Coronary artery (tissue), 2 donors: ENCODE data around the gene NATD1.

Experiments used
- DNase-seq: peaks from one replicate; pipeline ENCODE4 v3.0.0-alpha.2; 2017; ENCODE audit warnings: low spot score
- H3K27ac ChIP-seq, 2 donors: fragments of 200-600 bp; sonication (generic); one replicate each; pipeline ENCODE4 v1.5.1; 2016 to 2019
- H3K4me3 ChIP-seq: fragments of 200-600 bp; sonication (generic); 2 replicates; pipeline ENCODE4 v1.5.1; 2016; ENCODE audit warnings: mild to moderate bottlenecking, moderate library complexity
- TF ChIP-seq, protein P1 (sequence below): fragments of 200-600 bp; sonication (generic); IDR thresholded peaks from one replicate; pipeline ENCODE4 v1.5.1; 2019; ENCODE audit warnings: antibody characterized with exemption

Gene NATD1

DNA sequence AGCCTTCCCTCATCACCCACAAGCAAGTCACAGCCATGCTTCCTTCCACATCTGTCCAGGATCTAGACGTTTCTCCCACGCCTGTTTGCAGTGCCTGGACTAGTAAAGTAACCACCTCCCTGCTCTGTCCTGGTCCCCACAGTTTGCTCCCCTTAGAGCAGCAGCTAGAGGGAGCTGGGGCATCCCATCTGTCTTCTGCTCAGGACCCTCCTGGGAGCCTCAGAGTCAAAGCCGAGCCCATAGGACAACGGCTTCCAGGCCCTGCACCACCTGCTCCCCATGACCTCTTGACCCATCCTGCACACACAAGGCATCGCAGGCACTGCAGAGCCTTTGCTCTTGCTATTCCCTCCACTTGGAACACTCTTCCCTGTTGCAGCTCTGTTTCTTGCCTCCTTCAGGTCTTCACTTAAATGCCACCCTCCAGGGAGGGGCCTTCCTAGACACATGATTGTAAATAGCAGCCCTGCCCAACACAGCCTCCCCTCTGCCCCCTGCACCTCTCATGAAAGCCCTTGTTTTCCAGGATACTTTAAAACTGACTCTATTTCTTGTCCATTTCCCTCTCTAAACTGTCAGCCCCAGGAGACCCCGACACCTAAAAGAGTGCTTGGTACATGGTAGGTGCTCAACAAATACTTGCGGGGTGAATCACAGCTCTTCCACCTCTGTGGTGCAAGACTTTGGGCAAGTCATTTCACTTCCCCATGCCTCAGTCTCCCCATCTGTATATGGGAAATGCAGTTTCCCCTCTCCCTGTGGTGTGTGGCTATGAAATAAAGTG is 3.1 kb downstream of the NATD1 start:
- no peak for DNase-seq
- TF ChIP-seq, protein P1, sequence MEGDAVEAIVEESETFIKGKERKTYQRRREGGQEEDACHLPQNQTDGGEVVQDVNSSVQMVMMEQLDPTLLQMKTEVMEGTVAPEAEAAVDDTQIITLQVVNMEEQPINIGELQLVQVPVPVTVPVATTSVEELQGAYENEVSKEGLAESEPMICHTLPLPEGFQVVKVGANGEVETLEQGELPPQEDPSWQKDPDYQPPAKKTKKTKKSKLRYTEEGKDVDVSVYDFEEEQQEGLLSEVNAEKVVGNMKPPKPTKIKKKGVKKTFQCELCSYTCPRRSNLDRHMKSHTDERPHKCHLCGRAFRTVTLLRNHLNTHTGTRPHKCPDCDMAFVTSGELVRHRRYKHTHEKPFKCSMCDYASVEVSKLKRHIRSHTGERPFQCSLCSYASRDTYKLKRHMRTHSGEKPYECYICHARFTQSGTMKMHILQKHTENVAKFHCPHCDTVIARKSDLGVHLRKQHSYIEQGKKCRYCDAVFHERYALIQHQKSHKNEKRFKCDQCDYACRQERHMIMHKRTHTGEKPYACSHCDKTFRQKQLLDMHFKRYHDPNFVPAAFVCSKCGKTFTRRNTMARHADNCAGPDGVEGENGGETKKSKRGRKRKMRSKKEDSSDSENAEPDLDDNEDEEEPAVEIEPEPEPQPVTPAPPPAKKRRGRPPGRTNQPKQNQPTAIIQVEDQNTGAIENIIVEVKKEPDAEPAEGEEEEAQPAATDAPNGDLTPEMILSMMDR = no peak
- no peak overlapping the region for H3K4me3 ChIP-seq
- peak overlapping the region in 1 of 2 donors; percentile 90 for H3K27ac ChIP-seq

- no peak overlapping the region for H3K27ac ChIP-seq
- TF ChIP-seq, protein P1 = no peak
- H3K4me3 ChIP-seq = no peak overlapping the region
- DNase-seq = no peak
Observed at GRCh38 chr17:21249086-21249795, 4.0 kb downstream of the NATD1 start.

- TF ChIP-seq, protein P1 = no peak
- no peak overlapping the region for H3K27ac ChIP-seq
- no peak for DNase-seq
- H3K4me3 ChIP-seq = no peak overlapping the region
Observed at GRCh38 chr17:21248500-21248899, 4.7 kb downstream of the NATD1 start.

- TF ChIP-seq, protein P1 = no peak
- no peak for DNase-seq
- no peak overlapping the region for H3K27ac ChIP-seq
- H3K4me3 ChIP-seq = no peak overlapping the region
Observed at GRCh38 chr17:21247552-21248258, 5.5 kb downstream of the NATD1 start.

- DNase-seq = no peak
- TF ChIP-seq, protein P1 = no peak
- H3K4me3 ChIP-seq = no peak overlapping the region
- H3K27ac ChIP-seq = no peak overlapping the region
Observed at GRCh38 chr17:21246698-21247097, 6.5 kb downstream of the NATD1 start.

DNA sequence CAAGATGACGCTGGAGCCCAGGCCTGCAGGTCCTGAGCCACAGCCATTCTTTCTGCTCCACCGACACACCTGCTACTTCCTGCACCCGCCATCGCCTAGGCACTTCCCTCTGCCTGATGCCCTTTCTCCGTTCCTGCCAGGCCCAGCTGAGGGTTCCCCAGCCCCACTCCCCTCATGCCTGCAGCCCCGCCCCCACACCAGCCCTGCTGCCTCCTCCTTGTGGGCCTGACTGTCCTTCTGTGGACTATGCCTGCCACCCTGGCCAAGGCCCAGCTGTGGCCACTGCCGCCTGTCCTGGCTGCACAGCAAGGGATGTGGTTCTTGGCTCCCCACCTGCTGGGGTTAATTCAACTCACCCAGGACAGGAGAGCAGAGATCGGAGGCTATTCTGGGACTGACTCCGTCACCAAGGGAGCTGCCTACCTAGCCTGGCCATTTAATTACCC is 7.5 kb downstream of the NATD1 start:
- no peak for DNase-seq
- H3K4me3 ChIP-seq = no peak overlapping the region
- TF ChIP-seq, protein P1 = no peak
- H3K27ac ChIP-seq = no peak overlapping the region
